ENCODE results near the gene CLPSL2.

CLPSL2 gene

DNA sequence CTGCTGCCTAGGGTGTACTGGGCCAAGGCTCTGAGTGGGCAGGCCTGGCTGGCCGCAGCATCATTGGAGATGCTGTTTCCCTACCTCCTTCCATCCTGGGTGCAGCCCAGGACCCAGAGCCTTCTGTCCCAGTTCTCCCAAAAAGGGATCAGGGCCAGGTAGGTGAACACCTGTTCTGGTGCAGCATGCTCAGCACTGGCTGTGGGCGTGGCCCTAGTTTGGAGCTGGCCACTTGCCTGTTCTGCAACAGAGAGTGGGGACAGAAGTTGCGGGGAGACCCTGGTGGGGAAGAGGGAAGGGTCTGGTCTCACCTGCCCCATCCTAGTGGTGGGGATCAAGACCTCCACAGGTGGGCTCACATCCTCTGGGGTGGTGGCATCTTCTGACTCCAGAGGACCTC is 40.9 kb upstream of the CLPSL2 start:
- TF ChIP-seq POLR2AphosphoS5 (IDR thresholded peaks at IDR 0.05; ENCODE audit: low read depth, low read length) = no peak
- no peak for TF ChIP-seq TAF1 (IDR thresholded peaks at IDR 0.05; ENCODE audit: borderline replicate concordance, low read depth, low read length)
- no peak for TF ChIP-seq POLR2A (IDR thresholded peaks at IDR 0.05; ENCODE audit: low read depth, low read length)
- FAIRE-seq (no peak), DNase-seq (ENCODE audit: insufficient read length) (no peak)

DNA sequence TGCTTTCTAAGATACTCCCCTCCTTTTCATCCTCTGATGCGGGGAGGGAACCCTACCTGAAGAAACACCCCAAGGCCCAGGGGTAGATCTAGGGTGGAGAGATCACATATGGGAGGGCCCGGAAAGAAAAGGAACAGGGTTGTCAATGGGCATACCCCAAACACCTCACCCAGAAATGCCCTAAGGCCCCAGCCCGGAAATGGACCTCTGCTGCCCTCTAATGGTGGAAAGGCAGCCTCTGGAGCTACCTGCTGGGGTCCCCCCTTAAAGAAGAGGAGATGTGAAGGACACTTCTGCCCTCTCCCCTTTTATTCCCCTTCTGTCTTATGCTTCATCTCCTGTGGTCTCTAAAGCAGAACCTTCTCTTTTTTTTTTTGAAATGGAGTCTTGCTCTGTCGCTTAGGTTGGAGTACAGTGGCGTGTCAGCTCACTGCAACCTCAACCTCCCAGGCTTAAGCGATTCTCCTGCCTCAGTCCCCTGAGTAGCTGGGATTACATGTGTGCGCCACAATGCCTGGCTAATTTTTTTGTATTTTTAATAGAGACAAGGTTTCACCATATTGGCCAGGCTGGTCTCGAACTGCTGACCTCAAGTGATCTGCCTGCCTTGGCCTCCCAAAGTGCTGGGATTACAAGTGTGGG is 40.0 kb upstream of the CLPSL2 start:
- peak; percentile 71 for DNase-seq (ENCODE audit: insufficient read length)
- no peak for TF ChIP-seq TAF1 (IDR thresholded peaks at IDR 0.05; ENCODE audit: borderline replicate concordance, low read depth, low read length)
- TF ChIP-seq POLR2AphosphoS5 (IDR thresholded peaks at IDR 0.05; ENCODE audit: low read depth, low read length) = no peak
- no peak for TF ChIP-seq POLR2A (IDR thresholded peaks at IDR 0.05; ENCODE audit: low read depth, low read length)
- peak; percentile 51 for FAIRE-seq

DNA sequence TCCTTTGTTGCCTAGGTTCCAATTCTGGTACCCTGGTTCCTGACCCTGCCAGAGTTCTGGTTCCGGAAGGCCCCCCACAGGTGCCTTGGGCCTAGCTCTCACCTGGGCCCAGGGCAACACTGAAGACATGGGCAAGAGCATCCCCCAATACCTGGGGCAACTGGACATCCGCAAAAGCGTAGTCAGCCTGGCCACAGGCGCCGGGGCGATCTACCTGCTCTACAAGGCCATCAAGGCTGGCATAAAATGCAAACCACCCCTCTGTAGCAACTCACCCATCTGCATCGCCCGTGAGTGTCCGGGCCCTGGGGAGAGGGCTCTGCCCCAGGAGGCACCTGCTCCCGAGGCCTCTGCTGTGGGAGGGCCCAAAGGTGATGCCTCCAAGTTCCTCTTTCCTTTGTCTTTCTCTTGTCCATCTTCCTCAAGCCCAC is 39.4 kb upstream of the CLPSL2 start, which contains the start of gene ARMC12:
TSS of gene ARMC12 (plus strand) at position 51 of the 431 bp plus-strand sequence. CDS start at position 128, 77 bp downstream.
- DNase-seq (ENCODE audit: insufficient read length) (no peak), FAIRE-seq (no peak)
- TF ChIP-seq POLR2AphosphoS5 (IDR thresholded peaks at IDR 0.05; ENCODE audit: low read depth, low read length) (no peak), POLR2A (IDR thresholded peaks at IDR 0.05; ENCODE audit: low read depth, low read length) (no peak)

DNA sequence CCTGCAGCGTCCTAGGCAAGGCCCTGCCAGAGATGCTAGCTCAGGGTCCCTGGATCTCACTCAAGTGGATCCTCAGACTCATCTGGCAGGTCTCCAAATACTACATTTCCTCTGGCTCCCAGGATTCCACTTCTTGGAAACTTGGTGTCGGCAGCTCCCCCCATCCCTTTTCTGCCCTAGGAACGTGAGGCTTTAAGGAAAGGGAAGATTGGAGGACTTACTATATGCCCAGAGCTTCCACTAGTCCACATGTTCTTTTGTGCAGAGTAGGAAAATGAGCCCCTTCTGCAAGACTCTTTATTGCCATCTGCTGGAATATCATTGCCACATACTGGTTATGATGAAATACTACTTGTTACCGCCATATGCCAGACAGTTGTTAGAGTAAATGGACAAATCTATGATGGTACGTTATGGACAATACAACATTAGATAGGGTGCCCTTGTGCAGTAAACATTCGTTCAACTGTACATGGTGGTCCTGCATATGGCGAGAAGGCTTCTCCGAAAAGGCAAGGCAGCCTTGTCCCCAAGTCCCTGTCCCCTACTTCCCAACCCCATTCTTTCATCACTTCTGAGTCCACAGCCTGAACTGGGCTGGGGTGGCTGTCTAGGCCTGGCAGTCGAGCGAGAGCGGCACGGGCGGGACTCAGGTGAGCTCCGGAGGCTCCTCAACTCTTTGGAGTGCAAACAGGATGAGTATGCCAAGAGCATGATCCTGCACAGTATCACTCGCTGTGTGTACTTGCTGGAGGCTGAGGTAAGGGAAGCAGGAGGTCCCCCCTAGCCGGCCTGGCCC is 38.8 kb upstream of the CLPSL2 start:
- no peak for TF ChIP-seq TAF1 (IDR thresholded peaks at IDR 0.05; ENCODE audit: borderline replicate concordance, low read depth, low read length)
- peak; percentile 50 for DNase-seq (ENCODE audit: insufficient read length)
- peak; percentile 57 for FAIRE-seq

DNA sequence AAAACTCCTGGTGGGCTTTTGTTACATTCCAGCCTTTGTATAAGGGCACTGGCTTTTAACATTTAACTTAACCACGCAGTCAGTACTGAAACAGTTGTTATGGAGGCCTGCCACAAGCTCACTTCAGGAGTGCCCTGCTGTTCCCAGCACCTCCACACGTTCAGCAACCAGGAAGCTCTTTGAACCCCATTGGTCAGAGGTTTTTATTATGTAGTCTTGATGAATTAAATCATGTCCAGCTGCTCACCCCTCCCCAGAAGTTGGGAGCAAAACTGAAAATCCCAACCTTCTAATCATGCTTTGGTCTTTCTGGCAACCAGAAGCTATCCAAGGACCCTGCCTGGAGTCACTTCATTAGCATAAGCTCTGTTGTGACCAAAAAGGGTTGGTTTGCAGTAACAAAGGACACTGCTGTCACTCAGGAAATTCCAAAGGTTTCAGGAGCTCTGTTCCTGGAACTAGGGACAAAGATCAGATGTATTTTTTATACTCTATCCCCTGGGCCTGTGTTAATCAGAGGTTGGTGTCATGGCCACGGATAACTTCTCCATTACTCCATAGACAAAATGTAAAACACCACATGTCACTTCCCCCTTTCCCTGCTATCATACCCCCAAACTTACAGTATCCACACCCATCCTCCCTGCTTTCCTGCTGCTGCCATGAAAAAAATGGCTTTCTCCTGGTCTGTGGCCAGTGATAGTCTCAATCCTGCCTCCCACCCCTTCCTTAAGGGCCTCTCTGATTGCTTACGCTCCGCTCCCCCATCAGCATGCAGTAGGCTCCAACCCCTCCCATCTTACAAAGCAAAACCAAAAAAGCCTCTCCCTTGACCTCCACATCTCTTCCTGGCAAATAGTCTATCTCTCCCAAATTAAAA is 36.5 kb upstream of the CLPSL2 start:
- TF ChIP-seq POLR2A (IDR thresholded peaks at IDR 0.05; ENCODE audit: low read depth, low read length) = no peak
- no peak for TF ChIP-seq POLR2AphosphoS5 (IDR thresholded peaks at IDR 0.05; ENCODE audit: low read depth, low read length)
- TF ChIP-seq TAF1 (IDR thresholded peaks at IDR 0.05; ENCODE audit: borderline replicate concordance, low read depth, low read length) = no peak
- DNase-seq (ENCODE audit: insufficient read length) (no peak), FAIRE-seq (no peak)

DNA sequence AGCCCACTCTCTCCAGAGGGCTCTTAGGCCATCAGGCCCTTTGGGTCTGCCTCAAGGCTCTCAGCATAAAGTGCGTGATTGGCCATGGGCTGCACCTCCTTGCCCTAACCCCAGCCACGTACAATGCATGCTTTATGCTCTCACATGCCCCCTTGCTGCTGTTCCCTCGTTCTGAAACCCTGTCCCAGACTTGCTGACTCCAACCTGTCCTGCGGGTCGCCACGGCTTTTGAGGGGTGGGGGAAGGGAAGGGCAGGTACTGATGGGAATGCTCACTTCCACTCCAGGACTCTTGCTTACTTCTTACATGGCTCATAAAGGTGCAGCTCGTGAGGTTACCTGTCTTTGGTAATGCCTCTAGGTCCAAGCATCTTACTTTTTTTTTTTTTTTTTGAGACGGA is 33.6 kb upstream of the CLPSL2 start:
- TF ChIP-seq POLR2AphosphoS5 (IDR thresholded peaks at IDR 0.05; ENCODE audit: low read depth, low read length) (no peak), TAF1 (IDR thresholded peaks at IDR 0.05; ENCODE audit: borderline replicate concordance, low read depth, low read length) (no peak), POLR2A (IDR thresholded peaks at IDR 0.05; ENCODE audit: low read depth, low read length) (no peak)
- FAIRE-seq = no peak
- DNase-seq (ENCODE audit: insufficient read length) = no peak

DNA sequence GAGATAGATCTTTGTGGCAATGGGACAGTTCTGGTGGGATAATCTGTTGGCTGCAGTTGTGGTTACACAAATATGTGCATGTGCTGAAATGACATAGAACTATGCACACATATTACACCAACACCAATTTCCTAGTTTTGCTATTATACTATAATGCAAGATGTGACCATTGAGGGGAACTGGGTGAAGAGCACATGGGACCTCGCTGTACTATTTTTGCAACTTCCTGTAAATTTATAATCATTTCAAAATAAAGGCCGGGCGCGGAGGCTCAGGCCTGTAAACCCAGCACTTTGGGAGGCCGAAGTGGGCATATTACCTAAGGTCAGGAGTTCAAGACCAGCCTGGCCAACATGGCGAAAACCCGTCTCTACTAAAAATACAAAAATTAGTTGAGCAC is 30.9 kb upstream of the CLPSL2 start:
- DNase-seq (ENCODE audit: insufficient read length) (no peak), FAIRE-seq (no peak)
- TF ChIP-seq TAF1 (IDR thresholded peaks at IDR 0.05; ENCODE audit: borderline replicate concordance, low read depth, low read length) (no peak), POLR2A (IDR thresholded peaks at IDR 0.05; ENCODE audit: low read depth, low read length) (no peak), POLR2AphosphoS5 (IDR thresholded peaks at IDR 0.05; ENCODE audit: low read depth, low read length) (no peak)

DNA sequence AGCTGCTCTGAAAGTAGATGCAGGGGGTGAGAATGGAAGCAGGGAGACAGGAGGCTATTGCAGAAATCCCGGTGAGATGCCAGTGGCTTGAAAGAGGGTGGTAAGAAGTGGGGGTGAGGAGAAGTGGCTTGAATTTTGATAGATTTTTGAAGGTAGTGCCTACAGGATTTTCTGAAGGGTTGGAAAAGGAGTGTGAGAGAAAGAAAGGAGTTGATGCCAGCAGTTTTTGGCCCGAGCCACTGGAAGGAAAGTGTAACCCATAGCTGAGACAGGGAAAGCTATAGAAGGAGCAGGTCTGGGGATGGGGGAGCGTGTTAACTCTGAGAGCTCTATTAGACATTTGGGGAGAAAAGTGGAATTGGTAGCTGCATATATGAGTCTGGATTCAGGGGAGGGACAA is 29.9 kb upstream of the CLPSL2 start:
- FAIRE-seq (no peak), DNase-seq (ENCODE audit: insufficient read length) (no peak)
- no peak for TF ChIP-seq TAF1 (IDR thresholded peaks at IDR 0.05; ENCODE audit: borderline replicate concordance, low read depth, low read length)
- TF ChIP-seq POLR2AphosphoS5 (IDR thresholded peaks at IDR 0.05; ENCODE audit: low read depth, low read length) = no peak
- no peak for TF ChIP-seq POLR2A (IDR thresholded peaks at IDR 0.05; ENCODE audit: low read depth, low read length)

DNA sequence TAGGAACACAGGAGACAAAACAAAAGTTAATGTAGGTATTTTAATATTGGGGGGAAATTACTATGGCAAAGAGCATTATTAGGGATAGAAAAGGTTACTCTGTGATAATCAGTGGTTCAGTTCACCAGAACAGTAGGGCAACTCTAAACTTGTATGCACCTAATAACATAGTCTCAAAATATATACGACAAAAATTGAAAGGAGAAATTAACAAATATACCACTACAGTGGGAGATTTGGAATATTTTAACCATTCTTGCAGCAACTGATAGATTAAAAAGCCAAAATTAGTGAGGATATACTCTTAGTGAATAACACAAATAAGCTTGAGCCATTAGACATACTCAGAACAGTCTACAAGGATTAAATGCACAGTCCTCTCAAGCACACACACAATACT is 28.5 kb upstream of the CLPSL2 start:
- FAIRE-seq (no peak), DNase-seq (ENCODE audit: insufficient read length) (no peak)
- no peak for TF ChIP-seq TAF1 (IDR thresholded peaks at IDR 0.05; ENCODE audit: borderline replicate concordance, low read depth, low read length)
- no peak for TF ChIP-seq POLR2AphosphoS5 (IDR thresholded peaks at IDR 0.05; ENCODE audit: low read depth, low read length)
- TF ChIP-seq POLR2A (IDR thresholded peaks at IDR 0.05; ENCODE audit: low read depth, low read length) = no peak

DNA sequence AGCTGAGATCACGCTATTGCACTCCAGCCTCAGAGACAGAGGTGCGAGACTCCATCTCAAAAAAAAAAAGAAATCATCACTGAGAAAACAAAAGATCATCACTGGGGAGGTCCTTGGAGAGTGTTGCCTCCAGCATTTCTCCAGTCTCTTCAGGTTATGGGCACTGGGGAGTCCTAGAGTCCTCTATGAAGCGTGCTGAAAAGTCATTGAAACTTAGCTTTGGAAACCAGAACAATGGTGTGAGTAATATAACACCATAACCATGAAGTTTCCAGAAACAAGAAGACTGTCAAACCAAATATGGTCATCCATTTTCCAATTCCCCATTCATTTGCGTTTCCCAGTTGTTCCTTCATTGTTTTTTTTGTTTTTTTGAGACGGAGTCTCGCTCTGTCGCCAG is 25.8 kb upstream of the CLPSL2 start:
- TF ChIP-seq POLR2A (IDR thresholded peaks at IDR 0.05; ENCODE audit: low read depth, low read length) (no peak), POLR2AphosphoS5 (IDR thresholded peaks at IDR 0.05; ENCODE audit: low read depth, low read length) (no peak)
- FAIRE-seq = no peak
- DNase-seq (ENCODE audit: insufficient read length) = no peak

DNA sequence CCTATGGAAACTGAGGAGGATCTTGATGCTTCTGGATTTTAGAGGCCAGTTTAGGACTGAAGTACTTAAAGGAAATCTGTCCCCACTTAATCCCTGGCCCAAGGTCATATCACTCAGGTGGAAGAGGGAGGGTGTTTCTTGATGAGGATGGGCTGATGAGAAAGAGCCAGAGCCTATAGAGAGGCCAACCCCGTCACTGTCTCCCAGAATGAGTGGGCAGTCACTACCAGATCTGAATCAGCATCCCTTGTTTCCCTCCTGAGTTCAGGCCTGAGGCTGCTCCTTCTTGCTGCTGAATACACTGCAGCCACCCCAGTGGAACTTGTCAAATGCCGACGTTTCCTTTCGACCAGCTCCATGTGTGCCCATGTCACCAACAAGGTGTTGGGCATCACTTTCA is 24.8 kb upstream of the CLPSL2 start:
- no peak for DNase-seq (ENCODE audit: insufficient read length)
- FAIRE-seq = no peak
- TF ChIP-seq POLR2A (IDR thresholded peaks at IDR 0.05; ENCODE audit: low read depth, low read length) = no peak
- no peak for TF ChIP-seq TAF1 (IDR thresholded peaks at IDR 0.05; ENCODE audit: borderline replicate concordance, low read depth, low read length)
- TF ChIP-seq POLR2AphosphoS5 (IDR thresholded peaks at IDR 0.05; ENCODE audit: low read depth, low read length) = no peak

Measured in GM12892 (cell line).